ENCODE data around the gene PPIL4.
"Not testable (repeated sequence)": the region's sequence is repeated elsewhere in the genome, so short reads cannot be mapped to it uniquely, and the experiment has no call there.

GRCh38 chr6:149496597-149496996 lies 49.2 kb downstream of the PPIL4 start:
- TF ChIP-seq IKZF1 (conservative IDR thresholded peaks at IDR 0.05), result 0 out of 2 replicates have a peak, but pooled peaks have one; percentile 20
- not testable (repeated sequence) for TF ChIP-seq EZH2 (IDR thresholded peaks at IDR 0.05; ENCODE audit: borderline replicate concordance, control insufficient read depth, low read depth, low read length); POLR2A (IDR thresholded peaks at IDR 0.05; ENCODE audit: low read depth, low read length); CUX1 (IDR thresholded peaks at IDR 0.05; ENCODE audit: insufficient replicate concordance, low read depth, low read length); ZNF274 (IDR thresholded peaks at IDR 0.05; ENCODE audit: insufficient read depth, insufficient read length); ZNF207 (IDR thresholded peaks at IDR 0.05; ENCODE audit: borderline replicate concordance); NFXL1 (IDR thresholded peaks at IDR 0.05; ENCODE audit: borderline replicate concordance); SRF (IDR thresholded peaks at IDR 0.05; ENCODE audit: low read depth in 2 of 2, low read length in 2 of 2)
- TF ChIP-seq, protein P1, sequence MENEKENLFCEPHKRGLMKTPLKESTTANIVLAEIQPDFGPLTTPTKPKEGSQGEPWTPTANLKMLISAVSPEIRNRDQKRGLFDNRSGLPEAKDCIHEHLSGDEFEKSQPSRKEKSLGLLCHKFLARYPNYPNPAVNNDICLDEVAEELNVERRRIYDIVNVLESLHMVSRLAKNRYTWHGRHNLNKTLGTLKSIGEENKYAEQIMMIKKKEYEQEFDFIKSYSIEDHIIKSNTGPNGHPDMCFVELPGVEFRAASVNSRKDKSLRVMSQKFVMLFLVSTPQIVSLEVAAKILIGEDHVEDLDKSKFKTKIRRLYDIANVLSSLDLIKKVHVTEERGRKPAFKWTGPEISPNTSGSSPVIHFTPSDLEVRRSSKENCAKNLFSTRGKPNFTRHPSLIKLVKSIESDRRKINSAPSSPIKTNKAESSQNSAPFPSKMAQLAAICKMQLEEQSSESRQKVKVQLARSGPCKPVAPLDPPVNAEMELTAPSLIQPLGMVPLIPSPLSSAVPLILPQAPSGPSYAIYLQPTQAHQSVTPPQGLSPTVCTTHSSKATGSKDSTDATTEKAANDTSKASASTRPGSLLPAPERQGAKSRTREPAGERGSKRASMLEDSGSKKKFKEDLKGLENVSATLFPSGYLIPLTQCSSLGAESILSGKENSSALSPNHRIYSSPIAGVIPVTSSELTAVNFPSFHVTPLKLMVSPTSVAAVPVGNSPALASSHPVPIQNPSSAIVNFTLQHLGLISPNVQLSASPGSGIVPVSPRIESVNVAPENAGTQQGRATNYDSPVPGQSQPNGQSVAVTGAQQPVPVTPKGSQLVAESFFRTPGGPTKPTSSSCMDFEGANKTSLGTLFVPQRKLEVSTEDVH (IDR thresholded peaks at IDR 0.05; ENCODE audit: low read depth, partially characterized antibody), result not testable (repeated sequence)
